Glutamatergic neuron (in vitro differentiated cells): ENCODE data around the gene ZNF213. TPM values are rescaled to one million over a fixed set of nuclear protein-coding genes. Genes with fewer than 3 reads are reported as not detected.

ENCODE experiments used
- DNase-seq: peaks from one replicate; pipeline ENCODE4 v3.0.0; 2022
- H3K27ac Mint-ChIP-seq: one replicate; pipeline ENCODE4 v1.8.0; 2020; ENCODE audit warnings: mild to moderate bottlenecking, mixed read lengths, inconsistent platforms; ENCODE audit not compliant: unreplicated experiment
- H3K27me3 Mint-ChIP-seq: one replicate; pipeline ENCODE4 v1.8.0; 2020; ENCODE audit warnings: mild to moderate bottlenecking, moderate library complexity, mixed read lengths, inconsistent platforms; ENCODE audit not compliant: unreplicated experiment
- H3K36me3 Mint-ChIP-seq: one replicate; pipeline ENCODE4 v1.8.0; 2020; ENCODE audit warnings: mild to moderate bottlenecking, mixed read lengths, inconsistent platforms; ENCODE audit not compliant: unreplicated experiment
- H3K4me1 Mint-ChIP-seq: one replicate; pipeline ENCODE4 v1.8.0; 2020; ENCODE audit warnings: mild to moderate bottlenecking, low read depth, mixed read lengths, inconsistent platforms; ENCODE audit not compliant: unreplicated experiment
- H3K4me3 Mint-ChIP-seq: one replicate; pipeline ENCODE4 v1.8.0; 2020; ENCODE audit warnings: mild to moderate bottlenecking, mixed read lengths, inconsistent platforms; ENCODE audit not compliant: unreplicated experiment
- H3K9me3 Mint-ChIP-seq: one replicate; pipeline ENCODE4 v1.8.0; 2020; ENCODE audit warnings: mild to moderate bottlenecking, moderate library complexity, mixed read lengths, inconsistent platforms; ENCODE audit not compliant: unreplicated experiment
- total RNA-seq: library from RNA; stranded (reverse); fragmentation: NEBNext Ultra II Directional; extraction: Animal tissue kit (Norgen Biotek cat#: 25700); gene quantifications from one replicate; pipeline ENCODE4 v1.2.1, GENCODE V29; 2021; ENCODE audit not compliant: unreplicated experiment
- TF ChIP-seq, protein P1 (sequence below): fragments of 200-600 bp; sonication (generic); IDR thresholded peaks from one replicate; pipeline ENCODE4 v1.5.0; 2021; ENCODE audit not compliant: partially characterized antibody, unreplicated experiment

The ZNF213 gene
- total RNA-seq, 1 donor from 2014 or later: 18.7 TPM

DNA sequence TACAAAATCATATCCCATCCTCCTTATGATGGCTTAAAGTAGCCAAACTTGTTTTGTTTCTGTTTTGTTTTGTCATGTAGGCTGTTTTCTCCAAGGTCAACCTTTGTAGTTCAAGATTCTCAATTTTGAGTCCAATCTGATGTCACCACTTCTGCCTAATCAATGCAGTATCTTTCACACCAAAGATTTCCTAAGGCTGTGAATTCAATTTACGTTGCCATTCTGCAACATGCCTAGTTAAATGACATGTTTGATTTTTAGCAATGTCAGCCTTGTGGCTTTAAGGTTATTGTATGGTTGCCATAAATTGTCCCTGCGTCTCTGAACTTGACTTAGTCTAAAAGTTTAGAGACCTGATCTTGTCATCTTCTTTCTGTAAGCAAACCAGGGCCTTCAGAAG, 20.4 kb downstream of the ZNF213 start:
- Mint-ChIP-seq H3K36me3 (no peaks in the 10 kb centered on the region), H3K4me1 (peaks cover 5% of the 10 kb centered on the region), H3K27me3 (peaks cover 50% of the 10 kb centered on the region), H3K9me3 (peaks cover 42% of the 10 kb centered on the region), H3K27ac (no peak overlapping the region), H3K4me3 (no peak overlapping the region)
- TF ChIP-seq, protein P1, sequence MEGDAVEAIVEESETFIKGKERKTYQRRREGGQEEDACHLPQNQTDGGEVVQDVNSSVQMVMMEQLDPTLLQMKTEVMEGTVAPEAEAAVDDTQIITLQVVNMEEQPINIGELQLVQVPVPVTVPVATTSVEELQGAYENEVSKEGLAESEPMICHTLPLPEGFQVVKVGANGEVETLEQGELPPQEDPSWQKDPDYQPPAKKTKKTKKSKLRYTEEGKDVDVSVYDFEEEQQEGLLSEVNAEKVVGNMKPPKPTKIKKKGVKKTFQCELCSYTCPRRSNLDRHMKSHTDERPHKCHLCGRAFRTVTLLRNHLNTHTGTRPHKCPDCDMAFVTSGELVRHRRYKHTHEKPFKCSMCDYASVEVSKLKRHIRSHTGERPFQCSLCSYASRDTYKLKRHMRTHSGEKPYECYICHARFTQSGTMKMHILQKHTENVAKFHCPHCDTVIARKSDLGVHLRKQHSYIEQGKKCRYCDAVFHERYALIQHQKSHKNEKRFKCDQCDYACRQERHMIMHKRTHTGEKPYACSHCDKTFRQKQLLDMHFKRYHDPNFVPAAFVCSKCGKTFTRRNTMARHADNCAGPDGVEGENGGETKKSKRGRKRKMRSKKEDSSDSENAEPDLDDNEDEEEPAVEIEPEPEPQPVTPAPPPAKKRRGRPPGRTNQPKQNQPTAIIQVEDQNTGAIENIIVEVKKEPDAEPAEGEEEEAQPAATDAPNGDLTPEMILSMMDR: no peak
- no peak for DNase-seq

DNA sequence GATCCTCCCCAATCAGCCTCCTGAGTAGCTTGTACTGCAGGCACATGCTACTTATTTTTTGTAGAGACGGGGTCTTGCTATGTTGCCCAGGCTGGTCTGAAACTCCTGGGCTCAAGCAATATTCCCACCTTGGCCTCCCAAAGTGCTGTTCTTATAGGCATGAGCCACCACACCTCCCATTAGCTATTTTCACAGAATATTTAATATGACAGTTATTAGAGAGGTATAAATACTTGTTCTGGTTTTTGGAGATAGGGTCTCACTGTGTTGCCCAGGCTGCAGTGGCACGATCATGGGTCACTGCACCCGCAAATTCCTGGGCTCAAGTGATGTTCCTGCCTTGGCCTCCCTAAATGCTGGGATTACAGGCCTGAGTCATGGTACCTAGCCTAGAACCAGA, 21.1 kb downstream of the ZNF213 start:
- H3K4me1 Mint-ChIP-seq: peaks cover 5% of the 10 kb centered on the region
- H3K4me3 Mint-ChIP-seq: no peak overlapping the region
- peaks cover 36% of the 10 kb centered on the region for H3K9me3 Mint-ChIP-seq
- H3K27me3 Mint-ChIP-seq: peaks cover 43% of the 10 kb centered on the region
- DNase-seq: no peak
- H3K27ac Mint-ChIP-seq: no peak overlapping the region
- H3K36me3 Mint-ChIP-seq: no peaks in the 10 kb centered on the region
- TF ChIP-seq, protein P1: no peak

DNA sequence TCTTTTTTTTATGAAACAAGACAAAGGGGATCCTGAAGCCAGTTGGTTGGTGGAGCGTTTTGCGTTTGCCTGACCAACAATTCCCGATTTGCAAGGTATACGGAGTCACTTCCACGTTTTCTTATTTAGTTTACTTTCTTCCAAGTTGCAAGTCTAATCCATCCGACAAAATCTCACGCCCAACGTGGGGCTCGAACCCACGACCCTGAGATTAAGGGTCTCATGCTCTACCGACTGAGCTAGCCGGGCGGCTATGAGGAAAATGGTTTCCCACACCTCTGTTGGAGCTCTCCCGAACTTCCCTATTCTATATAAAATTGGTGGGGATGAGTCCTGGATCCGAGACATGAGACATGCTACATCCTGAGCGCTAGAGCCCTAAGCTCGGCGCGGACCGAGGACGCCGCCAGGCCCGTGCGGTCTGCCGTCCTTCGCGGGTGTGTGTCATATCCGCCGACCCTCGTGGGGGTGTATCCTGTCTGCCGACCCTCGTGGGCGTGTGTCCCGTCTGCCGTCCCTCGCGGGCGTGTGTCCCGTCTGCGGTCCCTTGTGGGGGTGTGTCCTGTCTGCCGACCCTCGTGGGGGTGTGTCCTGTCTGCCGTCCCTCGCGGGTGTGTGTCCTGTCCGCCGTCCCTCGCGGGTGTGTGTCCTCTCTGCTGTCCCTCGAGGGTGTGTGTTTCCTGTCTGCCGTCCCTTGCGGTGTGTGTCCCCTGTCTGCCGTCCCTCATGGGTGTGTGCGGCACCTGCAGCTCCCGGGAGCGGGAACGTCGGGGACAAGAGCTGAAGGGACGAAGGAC, 22.6 kb downstream of the ZNF213 start:
- TF ChIP-seq, protein P1: no peak
- Mint-ChIP-seq H3K27me3 (peaks cover 37% of the 10 kb centered on the region), H3K27ac (peak overlapping the region; percentile 66), H3K36me3 (no peaks in the 10 kb centered on the region), H3K4me3 (peak overlapping the region; percentile 87), H3K4me1 (peaks cover 5% of the 10 kb centered on the region), H3K9me3 (peaks cover 28% of the 10 kb centered on the region)
- peak; percentile 74 for DNase-seq

DNA sequence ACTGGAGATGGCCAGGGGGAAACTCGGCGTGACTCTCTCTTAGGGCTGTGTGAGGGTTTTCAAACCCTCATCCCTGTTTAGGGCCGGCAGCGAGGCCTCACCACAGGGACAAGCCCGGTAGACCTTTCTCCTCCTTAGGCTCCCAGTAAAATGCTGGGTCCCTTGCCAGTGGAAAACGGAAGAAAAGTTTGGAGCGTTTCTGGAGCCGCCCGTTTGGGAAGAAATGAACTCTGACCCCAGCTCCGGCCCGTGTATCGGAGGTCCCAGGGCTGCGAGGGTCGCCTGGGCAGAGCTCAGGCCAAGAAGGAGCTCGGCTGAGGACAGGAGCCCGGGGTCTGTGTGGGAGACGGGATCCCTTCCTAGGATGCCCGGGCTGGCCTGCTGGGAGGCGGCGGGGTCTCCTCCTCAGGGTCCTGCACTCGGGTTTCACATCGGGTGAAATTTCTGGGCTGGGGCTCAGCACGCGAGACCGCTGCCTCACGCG, 23.2 kb downstream of the ZNF213 start:
- TF ChIP-seq, protein P1: no peak
- H3K36me3 Mint-ChIP-seq: no peaks in the 10 kb centered on the region
- H3K4me3 Mint-ChIP-seq: peak overlapping the region; percentile 87
- H3K27ac Mint-ChIP-seq: peak overlapping the region; percentile 66
- peaks cover 2% of the 10 kb centered on the region for H3K4me1 Mint-ChIP-seq
- H3K27me3 Mint-ChIP-seq: peaks cover 31% of the 10 kb centered on the region
- H3K9me3 Mint-ChIP-seq: peaks cover 25% of the 10 kb centered on the region
- no peak for DNase-seq

DNA sequence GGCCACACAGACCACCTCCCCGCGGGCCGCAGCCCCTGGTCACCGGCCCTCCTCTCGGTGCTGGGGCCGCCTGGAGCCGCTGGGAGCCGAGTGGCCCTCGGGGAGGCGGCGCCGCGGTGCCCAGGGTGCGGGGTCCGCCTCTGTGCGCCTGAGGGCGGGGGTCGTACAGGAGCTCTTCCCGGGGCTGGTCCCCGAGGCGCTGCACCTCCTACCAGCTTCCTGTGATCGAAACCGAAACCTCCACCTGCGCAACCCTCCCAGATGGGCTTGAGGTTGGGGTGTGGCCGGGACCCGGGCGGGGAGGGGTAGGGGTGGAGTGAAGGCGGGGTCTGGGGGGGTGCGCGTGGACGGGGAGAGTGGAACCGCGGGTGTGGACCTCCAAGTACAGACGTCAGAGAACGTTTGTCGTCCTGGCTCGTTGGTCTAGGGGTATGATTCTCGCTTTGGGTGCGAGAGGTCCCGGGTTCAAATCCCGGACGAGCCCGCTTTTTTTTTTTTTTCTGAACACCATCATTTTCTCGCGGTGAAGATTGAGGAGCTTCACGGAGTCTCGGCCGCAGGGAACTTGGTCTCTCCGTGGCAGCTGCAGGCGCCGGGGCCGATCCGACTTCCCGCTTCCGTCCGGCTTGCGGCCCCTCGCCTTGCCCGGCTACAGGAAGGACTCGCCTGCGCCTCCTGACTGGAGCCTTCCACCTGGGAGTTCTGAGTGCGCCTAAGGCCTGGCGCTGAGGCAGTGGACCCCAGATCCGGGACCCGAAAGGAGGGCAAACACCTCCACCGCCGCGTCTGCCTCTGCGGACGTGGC, 23.9 kb downstream of the ZNF213 start:
- H3K9me3 Mint-ChIP-seq: peaks cover 25% of the 10 kb centered on the region
- H3K4me3 Mint-ChIP-seq: peak overlapping the region; percentile 87
- peaks cover 2% of the 10 kb centered on the region for H3K4me1 Mint-ChIP-seq
- peak; percentile 63 for DNase-seq
- H3K27ac Mint-ChIP-seq: peak overlapping the region; percentile 73
- TF ChIP-seq, protein P1: no peak
- H3K27me3 Mint-ChIP-seq: peaks cover 31% of the 10 kb centered on the region
- no peaks in the 10 kb centered on the region for H3K36me3 Mint-ChIP-seq
